ENCODE measurements around the gene VSIG4. TPM values are rescaled to one million over a fixed set of nuclear protein-coding genes. Genes with fewer than 3 reads are reported as not detected.

Gene VSIG4
- total and polyA plus RNA-seq, 10 of the 15 experiments (the other 5 are each of a cell fraction or from before 2014, with no cell fraction given): 0.05 to 0.36 TPM; not detected in 8

MicroRNAs encoded within 50 kb of the gene (microRNA counts, 767-probe panel; counts per million panel counts)
- 3,457 counts per million, percentile 92 among the panel's probes with 10 or more counts for microRNA hsa-miR-223-3p

Other genes with a start within 250 kb of the VSIG4 start
- gene HEPH, start 124.2 kb upstream of the VSIG4 start, total RNA-seq (2014; rRNA removed): 0.33 and 1.1 TPM in 2 replicates
- gene HEPH, start 124.2 kb upstream of the VSIG4 start, total RNA-seq (2014; rRNA removed; fragmentation: Illumina TruSeq; extraction: Trizol): 0.23 and 0.36 TPM in 2 replicates
- 0.35 and 0.41 TPM in 2 replicates for gene HEPH, start 124.2 kb upstream of the VSIG4 start, total RNA-seq (2021)
- 0.62 and 0.92 TPM in 2 replicates for gene HEPH, start 124.2 kb upstream of the VSIG4 start, polyA plus RNA-seq (2011; rRNA removed)
- 0.31 and 0.95 TPM in 2 replicates for gene HEPH, start 124.2 kb upstream of the VSIG4 start, polyA plus RNA-seq (2014; fragmentation: Illumina TruSeq; extraction: Trizol)
- under 1 TPM; 0.20 to 0.56 TPM for gene HEPH, start 124.2 kb upstream of the VSIG4 start, polyA plus RNA-seq (2014; fragmentation: Nextera tagmentation; extraction: Ambion mirVana)
- gene HEPH, start 124.2 kb upstream of the VSIG4 start, polyA plus RNA-seq (2014; rRNA removed): 0.29 and 0.53 TPM in 2 replicates
- under 1 TPM; 0.56 to 0.63 TPM for gene HEPH, start 124.2 kb upstream of the VSIG4 start, polyA plus RNA-seq (2016; fragmentation: Nextera tagmentation; extraction: Ambion mirVana)

All from GM12878 (cell line).